Right atrium auricular region (tissue), 2 donors: ENCODE results near the gene ANKRD11. TPM values are rescaled to one million over a fixed set of nuclear protein-coding genes. Genes with fewer than 3 reads are reported as not detected.

Experiments
- DNase-seq: peaks from one replicate; pipeline ENCODE4 v3.0.0-alpha.2; 2019; ENCODE audit warnings: low spot score
- H3K27ac ChIP-seq, 2 donors: fragments of 200-600 bp; sonication (generic); 1 replicate in 1 of 2; 2 replicates in 1 of 2; pipeline ENCODE4 v1.5.1; 2016 to 2019
- H3K27me3 ChIP-seq, 2 donors: fragments of 200-600 bp; sonication (generic); one replicate each; pipeline versions ENCODE4 v1.5.1 to v1.6.0; 2017 to 2019
- H3K36me3 ChIP-seq: fragments of 200-600 bp; sonication (generic); one replicate; pipeline ENCODE4 v1.5.1; 2016
- H3K4me1 ChIP-seq, 2 donors: fragments of 200-600 bp; sonication (generic); one replicate each; pipeline versions ENCODE4 v1.5.1 to v1.6.0; 2017 to 2019
- H3K4me3 ChIP-seq, 2 donors: fragments of 200-600 bp; sonication (generic); 1 replicate in 1 of 2; 2 replicates in 1 of 2; pipeline ENCODE4 v1.5.1; 2017 to 2019; ENCODE audit warnings: mild to moderate bottlenecking in 1 of 2, moderate library complexity in 1 of 2
- H3K9me3 ChIP-seq, 2 donors: fragments of 200-600 bp; sonication (generic); one replicate each; pipeline ENCODE4 v1.5.1; 2019
- CTCF ChIP-seq, 2 donors: fragments of 200-600 bp; sonication (generic); IDR thresholded peaks; one replicate each; pipeline ENCODE4 v1.5.1; 2019; ENCODE audit warnings: antibody characterized with exemption in 2 of 2
- total RNA-seq, 2 donors: library from RNA; depleted of rRNA; stranded (reverse); fragments of >200 nt; gene quantifications; one replicate each; pipeline ENCODE4 v1.1.0, GENCODE V29; 2016

ANKRD11 gene
- total RNA-seq, 2 donors from 2014 or later, result 55.2 to 68.1 TPM

DNA sequence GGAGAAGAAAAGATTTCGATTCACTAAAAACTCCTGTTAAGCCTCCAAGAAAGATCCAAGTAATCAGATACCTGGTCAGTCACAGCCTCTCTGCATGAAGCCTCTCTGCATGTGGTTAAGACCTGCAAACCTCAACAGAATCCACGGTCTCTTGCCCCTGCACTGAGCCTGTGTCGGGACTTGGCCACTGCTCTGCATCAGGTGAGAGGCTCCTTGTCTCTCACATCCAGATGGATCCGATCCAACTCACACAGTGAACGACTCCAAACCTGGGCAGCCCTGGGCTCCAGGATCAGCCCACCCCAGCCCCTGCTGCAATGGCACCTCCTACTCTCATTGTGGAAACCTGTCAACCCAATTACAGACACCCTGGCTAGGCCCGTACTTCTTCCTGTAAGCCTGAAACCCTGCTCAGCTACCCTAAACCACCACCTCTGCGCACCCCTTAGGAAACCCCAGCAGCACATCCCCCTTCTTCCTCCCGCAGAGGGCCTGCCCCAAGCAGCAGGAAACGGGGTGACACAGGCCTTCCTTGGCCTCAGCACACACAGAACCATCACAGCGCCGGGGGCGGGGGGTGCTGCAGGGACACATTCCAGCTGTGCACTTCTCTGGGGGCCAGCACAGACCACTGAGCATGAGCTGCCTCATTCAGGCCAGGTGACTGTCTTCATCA is 129.5 kb downstream of the ANKRD11 start:
- TF ChIP-seq CTCF (IDR thresholded peaks at IDR 0.05), result no peak
- H3K4me3 ChIP-seq, result no peak overlapping the region
- peaks cover 0 to 90% of the 10 kb centered on the region in 2 donors for H3K4me1 ChIP-seq
- peak overlapping the region in 1 of 2 donors; percentile 20 for H3K27ac ChIP-seq
- no peaks in the 10 kb centered on the region for H3K27me3 ChIP-seq
- H3K36me3 ChIP-seq, result no peaks in the 10 kb centered on the region
- no peak for DNase-seq
- no peaks in the 10 kb centered on the region for H3K9me3 ChIP-seq

DNA sequence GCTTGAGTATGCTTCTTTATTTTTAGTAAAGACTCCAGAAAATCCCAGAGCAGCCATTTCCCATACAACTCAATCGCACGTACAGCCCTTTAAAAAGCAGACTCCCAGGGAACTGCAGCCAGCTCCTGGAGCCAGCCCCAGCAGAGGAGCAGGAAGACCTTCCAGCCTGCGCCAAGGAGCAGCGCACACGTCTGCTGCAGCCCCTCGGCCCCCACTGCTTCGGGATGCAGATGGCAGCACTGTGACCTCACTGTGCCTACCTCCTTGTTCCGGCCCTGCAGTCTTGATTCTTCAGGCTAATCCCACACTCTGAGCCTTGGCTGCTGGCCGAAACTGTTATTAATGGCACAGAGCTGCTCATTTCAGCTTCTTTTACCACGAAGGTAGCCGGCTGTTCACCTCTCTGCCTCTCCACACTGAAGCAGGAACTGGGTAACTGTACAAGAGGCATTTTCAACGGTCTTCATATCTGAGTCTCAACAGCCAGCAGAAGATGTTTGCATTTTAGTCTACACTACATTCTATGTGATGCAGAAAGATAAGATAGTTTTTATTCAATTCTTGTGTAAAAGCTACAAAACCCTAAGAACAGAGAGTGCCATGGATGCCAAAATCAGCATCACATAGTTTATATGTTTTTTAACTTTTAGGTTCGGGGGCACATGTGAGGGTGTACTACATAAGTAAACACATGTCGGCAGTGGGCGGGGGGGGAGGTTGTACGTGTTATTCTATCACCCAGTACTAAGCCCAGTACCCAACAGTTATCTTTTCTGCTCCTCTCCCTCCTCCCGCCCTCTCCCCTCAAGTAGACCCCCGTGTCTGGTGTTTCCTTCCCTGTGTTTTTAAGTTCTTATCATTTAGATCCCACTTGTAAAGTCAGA is 130.9 kb downstream of the ANKRD11 start:
- Histone ChIP-seq H3K27me3 (no peaks in the 10 kb centered on the region), H3K4me3 (no peak overlapping the region), H3K9me3 (no peaks in the 10 kb centered on the region), H3K27ac (peak overlapping the region in 1 of 2 donors; percentile 13), H3K36me3 (no peaks in the 10 kb centered on the region), H3K4me1 (peaks cover 0 to 95% of the 10 kb centered on the region in 2 donors)
- no peak for TF ChIP-seq CTCF (IDR thresholded peaks at IDR 0.05)
- no peak for DNase-seq

GRCh38 chr16:89358030-89359005 is 132.0 kb downstream of the ANKRD11 start:
- TF ChIP-seq CTCF (IDR thresholded peaks at IDR 0.05), result no peak
- Histone ChIP-seq H3K27me3 (no peaks in the 10 kb centered on the region), H3K36me3 (no peaks in the 10 kb centered on the region), H3K4me1 (peaks cover 0 to 95% of the 10 kb centered on the region in 2 donors), H3K27ac (peak overlapping the region in 1 of 2 donors; percentile 73), H3K9me3 (no peaks in the 10 kb centered on the region), H3K4me3 (no peak overlapping the region)
- DNase-seq, result no peak

DNA sequence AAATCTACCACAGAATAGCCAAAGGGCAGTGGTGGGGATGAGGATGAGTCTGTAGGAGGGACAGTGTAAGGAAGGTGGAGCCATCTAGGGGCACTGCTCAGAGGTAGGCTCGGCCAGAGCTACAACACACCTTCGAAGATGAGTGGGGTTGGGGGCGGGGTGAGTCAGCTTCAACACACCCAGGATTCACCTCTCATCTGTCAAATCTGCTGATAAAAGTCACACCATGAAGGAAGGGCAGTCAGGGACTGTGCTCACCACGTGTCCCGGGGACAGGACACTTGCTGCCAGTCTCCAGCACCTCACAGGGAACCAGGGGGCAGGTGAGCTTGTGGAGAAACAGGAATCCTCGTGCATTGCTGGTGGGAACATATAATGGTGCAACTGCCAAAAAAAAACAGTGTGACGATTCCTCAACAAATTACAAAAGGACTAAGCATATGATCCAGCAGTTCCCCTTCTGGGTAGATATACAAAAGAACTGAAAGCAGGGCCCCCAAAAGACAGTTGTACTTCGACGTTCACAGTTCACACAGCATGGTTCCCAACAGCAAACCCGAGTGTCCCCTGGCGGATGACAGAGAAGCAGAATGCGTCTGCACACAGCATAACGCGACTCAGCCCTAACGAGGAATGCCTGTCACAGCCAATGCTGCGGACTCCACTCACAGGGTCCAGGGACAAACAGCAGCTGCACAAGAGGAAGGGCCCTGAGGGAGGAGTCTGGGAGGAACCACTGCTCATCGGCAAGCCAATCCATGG is 133.1 kb downstream of the ANKRD11 start:
- peak overlapping the region; percentile 33 to 73 for H3K27ac ChIP-seq
- no peak for DNase-seq
- no peaks in the 10 kb centered on the region for H3K9me3 ChIP-seq
- no peaks in the 10 kb centered on the region for H3K27me3 ChIP-seq
- peak in 1 of 2 donors; percentile 18 for TF ChIP-seq CTCF (IDR thresholded peaks at IDR 0.05)
- H3K4me3 ChIP-seq, result no peak overlapping the region
- no peaks in the 10 kb centered on the region for H3K36me3 ChIP-seq
- H3K4me1 ChIP-seq, result peaks cover 0 to 96% of the 10 kb centered on the region in 2 donors

GRCh38 chr16:89355686-89356085 is 134.7 kb downstream of the ANKRD11 start:
- Histone ChIP-seq H3K4me3 (no peak overlapping the region), H3K27ac (peak overlapping the region; percentile 33 to 73), H3K36me3 (no peaks in the 10 kb centered on the region), H3K27me3 (no peaks in the 10 kb centered on the region), H3K9me3 (no peaks in the 10 kb centered on the region), H3K4me1 (peaks cover 0 to 85% of the 10 kb centered on the region in 2 donors)
- no peak for DNase-seq
- TF ChIP-seq CTCF (IDR thresholded peaks at IDR 0.05), result no peak
